Osteoblast (primary cell): ENCODE measurements around the gene LRRK1. TPM values are rescaled to one million over a fixed set of nuclear protein-coding genes. Genes with fewer than 3 reads are reported as not detected.

Experiments
- DNase-seq: peaks from one replicate; pipeline ENCODE4 v3.0.0; 2011; ENCODE audit warnings: low spot score, mixed read lengths; ENCODE audit not compliant: insufficient read length; ENCODE audit errors: missing footprints
- H2AFZ ChIP-seq: 2 replicates; pipeline ENCODE4 v1.6.0; 2011; ENCODE audit warnings: mild to moderate bottlenecking, low read length
- H3K27ac ChIP-seq: 2 replicates; pipeline ENCODE4 v1.5.1; 2011; ENCODE audit warnings: mild to moderate bottlenecking, low read depth, low read length, moderate library complexity
- H3K27me3 ChIP-seq: 2 replicates; pipeline ENCODE4 v1.6.0; 2012; ENCODE audit warnings: mild to moderate bottlenecking, control low read depth, inconsistent platforms, low read length, moderate library complexity; ENCODE audit not compliant: insufficient read depth
- H3K36me3 ChIP-seq: 2 replicates; pipeline ENCODE4 v1.5.1; 2011; ENCODE audit warnings: mild to moderate bottlenecking, low read length, control low read depth, moderate library complexity; ENCODE audit not compliant: insufficient read depth
- H3K4me1 ChIP-seq: 2 replicates; pipeline ENCODE4 v1.5.1; 2011; ENCODE audit warnings: mild to moderate bottlenecking, low read length, control low read depth, moderate library complexity; ENCODE audit not compliant: insufficient read depth
- H3K4me2 ChIP-seq: 2 replicates; pipeline ENCODE4 v1.6.0; 2011; ENCODE audit warnings: mild to moderate bottlenecking, low read length; ENCODE audit not compliant: insufficient read depth
- H3K4me3 ChIP-seq: fragments of 200-600 bp; sonication (generic); 3 replicates; pipeline ENCODE4 v1.5.1; 2012; ENCODE audit warnings: mild to moderate bottlenecking, low read length, inconsistent platforms; ENCODE audit not compliant: insufficient read depth
- H3K79me2 ChIP-seq: 2 replicates; pipeline ENCODE4 v1.6.0; 2012; ENCODE audit warnings: mild to moderate bottlenecking, low read length, control low read depth, inconsistent platforms; ENCODE audit not compliant: insufficient read depth
- H3K9me3 ChIP-seq: 2 replicates; pipeline ENCODE4 v1.5.1; 2011; ENCODE audit warnings: low read depth, low read length, control low read depth
- H4K20me1 ChIP-seq: 2 replicates; pipeline ENCODE4 v1.6.0; 2012; ENCODE audit warnings: mild to moderate bottlenecking, low read length, control low read depth; ENCODE audit not compliant: insufficient read depth
- total RNA-seq: library from RNA; depleted of rRNA; stranded (reverse); fragments of >200 nt; gene quantifications from 2 replicates; pipeline ENCODE4 v1.2.3, GENCODE V29; 2012
- TF ChIP-seq, protein P1 (sequence below): IDR thresholded peaks from 2 replicates; pipeline ENCODE4 v1.5.1; 2011; ENCODE audit warnings: mild to moderate bottlenecking, low read depth, low read length, moderate library complexity; ENCODE audit errors: extremely low read depth

The LRRK1 gene
- total RNA-seq, 1 donor, result 15.2 TPM

GRCh38 chr15:100986158-100986896 is 67.2 kb downstream of the LRRK1 start:
- Histone ChIP-seq H3K9me3 (no peaks in the 10 kb centered on the region), H2AFZ (no peak overlapping the region), H3K4me1 (peaks cover 6% of the 10 kb centered on the region), H3K4me3 (no peak overlapping the region), H3K27me3 (no peaks in the 10 kb centered on the region), H3K4me2 (no peak overlapping the region), H3K36me3 (peaks cover 19% of the 10 kb centered on the region), H4K20me1 (no peaks in the 10 kb centered on the region), H3K27ac (peak overlapping the region; percentile 38), H3K79me2 (no peaks in the 10 kb centered on the region)
- DNase-seq, result no peak
- TF ChIP-seq, protein P1, sequence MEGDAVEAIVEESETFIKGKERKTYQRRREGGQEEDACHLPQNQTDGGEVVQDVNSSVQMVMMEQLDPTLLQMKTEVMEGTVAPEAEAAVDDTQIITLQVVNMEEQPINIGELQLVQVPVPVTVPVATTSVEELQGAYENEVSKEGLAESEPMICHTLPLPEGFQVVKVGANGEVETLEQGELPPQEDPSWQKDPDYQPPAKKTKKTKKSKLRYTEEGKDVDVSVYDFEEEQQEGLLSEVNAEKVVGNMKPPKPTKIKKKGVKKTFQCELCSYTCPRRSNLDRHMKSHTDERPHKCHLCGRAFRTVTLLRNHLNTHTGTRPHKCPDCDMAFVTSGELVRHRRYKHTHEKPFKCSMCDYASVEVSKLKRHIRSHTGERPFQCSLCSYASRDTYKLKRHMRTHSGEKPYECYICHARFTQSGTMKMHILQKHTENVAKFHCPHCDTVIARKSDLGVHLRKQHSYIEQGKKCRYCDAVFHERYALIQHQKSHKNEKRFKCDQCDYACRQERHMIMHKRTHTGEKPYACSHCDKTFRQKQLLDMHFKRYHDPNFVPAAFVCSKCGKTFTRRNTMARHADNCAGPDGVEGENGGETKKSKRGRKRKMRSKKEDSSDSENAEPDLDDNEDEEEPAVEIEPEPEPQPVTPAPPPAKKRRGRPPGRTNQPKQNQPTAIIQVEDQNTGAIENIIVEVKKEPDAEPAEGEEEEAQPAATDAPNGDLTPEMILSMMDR, result no peak

GRCh38 chr15:100987143-100987542 is 68.0 kb downstream of the LRRK1 start:
- Histone ChIP-seq H4K20me1 (no peaks in the 10 kb centered on the region), H3K4me1 (peaks cover 6% of the 10 kb centered on the region), H3K4me2 (no peak overlapping the region), H3K36me3 (peaks cover 19% of the 10 kb centered on the region), H3K27ac (peak overlapping the region; percentile 38), H3K79me2 (no peaks in the 10 kb centered on the region), H3K9me3 (no peaks in the 10 kb centered on the region), H2AFZ (no peak overlapping the region), H3K27me3 (no peaks in the 10 kb centered on the region), H3K4me3 (no peak overlapping the region)
- TF ChIP-seq, protein P1, result no peak
- no peak for DNase-seq

DNA sequence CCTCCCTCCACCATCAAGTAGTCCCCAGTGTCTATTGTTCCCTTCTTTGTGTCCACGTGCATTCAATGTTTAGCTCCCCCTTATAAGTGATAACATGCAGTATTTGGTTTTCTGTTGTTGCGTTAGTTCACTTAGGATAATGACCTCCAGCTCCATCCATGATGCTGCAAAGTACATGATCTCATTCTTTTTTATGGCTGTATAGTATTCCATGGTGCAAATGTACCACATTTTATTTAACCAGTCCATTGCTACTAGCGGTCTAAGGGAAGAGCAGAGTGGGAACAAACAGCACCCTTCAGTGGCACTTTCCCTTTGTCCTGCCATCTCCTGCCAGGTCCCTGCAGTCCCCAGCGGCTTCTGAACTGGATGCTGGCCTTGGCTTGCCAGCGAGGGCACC is 69.1 kb downstream of the LRRK1 start:
- no peak overlapping the region for H3K4me3 ChIP-seq
- peaks cover 19% of the 10 kb centered on the region for H3K36me3 ChIP-seq
- no peaks in the 10 kb centered on the region for H3K79me2 ChIP-seq
- peaks cover 6% of the 10 kb centered on the region for H3K4me1 ChIP-seq
- H3K27ac ChIP-seq, result no peak overlapping the region
- no peaks in the 10 kb centered on the region for H3K9me3 ChIP-seq
- no peaks in the 10 kb centered on the region for H4K20me1 ChIP-seq
- no peak overlapping the region for H3K4me2 ChIP-seq
- no peak for DNase-seq
- H2AFZ ChIP-seq, result no peak overlapping the region
- TF ChIP-seq, protein P1, result no peak
- H3K27me3 ChIP-seq, result no peaks in the 10 kb centered on the region

DNA sequence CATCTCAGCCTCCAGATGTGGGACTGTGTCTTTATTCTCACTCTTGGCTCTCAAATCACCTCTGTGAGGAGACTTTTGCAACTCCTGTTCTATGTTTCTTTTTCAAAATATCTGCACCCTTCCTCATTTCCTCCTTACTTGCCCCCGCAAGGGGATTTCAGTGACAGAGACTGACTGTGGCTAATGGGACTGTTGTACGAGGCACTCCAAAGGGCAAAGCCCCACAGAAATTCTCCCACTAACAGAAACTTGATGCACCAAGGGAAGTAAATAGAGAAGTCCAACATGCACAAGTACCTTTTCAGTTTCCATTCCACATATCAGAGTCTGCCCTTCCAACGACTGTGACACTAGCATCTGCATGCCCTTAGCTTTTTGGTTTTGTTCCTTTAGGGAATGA is 69.7 kb downstream of the LRRK1 start:
- H3K4me1 ChIP-seq, result peaks cover 6% of the 10 kb centered on the region
- peaks cover 19% of the 10 kb centered on the region for H3K36me3 ChIP-seq
- no peaks in the 10 kb centered on the region for H3K9me3 ChIP-seq
- no peak overlapping the region for H3K4me2 ChIP-seq
- H3K4me3 ChIP-seq, result no peak overlapping the region
- TF ChIP-seq, protein P1, result no peak
- no peak overlapping the region for H3K27ac ChIP-seq
- no peak overlapping the region for H2AFZ ChIP-seq
- no peaks in the 10 kb centered on the region for H4K20me1 ChIP-seq
- H3K27me3 ChIP-seq, result no peaks in the 10 kb centered on the region
- H3K79me2 ChIP-seq, result no peaks in the 10 kb centered on the region
- no peak for DNase-seq
